HUES64 (cell line): Measurements from ENCODE around the gene INTS11.

Source experiments
- H3K27ac ChIP-seq: 2 replicates; pipeline ENCODE4 v1.7.0; 2013; ENCODE audit warnings: low read depth, low read length, inconsistent platforms
- H3K27me3 ChIP-seq: 2 replicates; pipeline ENCODE4 v1.6.1; 2013; ENCODE audit warnings: mild to moderate bottlenecking, low read length; ENCODE audit not compliant: insufficient read depth
- H3K36me3 ChIP-seq: 2 replicates; pipeline ENCODE4 v1.6.1; 2013; ENCODE audit warnings: mild to moderate bottlenecking, low read length; ENCODE audit not compliant: insufficient read depth
- H3K4me1 ChIP-seq: 2 replicates; pipeline ENCODE4 v1.6.1; 2013; ENCODE audit warnings: mild to moderate bottlenecking, low read length, moderate library complexity; ENCODE audit not compliant: insufficient read depth
- H3K4me3 ChIP-seq: 2 replicates; pipeline ENCODE4 v1.5.1; 2013; ENCODE audit warnings: mild to moderate bottlenecking, low read length, moderate library complexity
- H3K9ac ChIP-seq: 2 replicates; pipeline ENCODE4 v1.6.1; 2013; ENCODE audit warnings: mild to moderate bottlenecking, low read depth, low read length
- H3K9me3 ChIP-seq: 2 replicates; pipeline ENCODE4 v1.6.1; 2013; ENCODE audit warnings: low read depth, low read length; ENCODE audit not compliant: insufficient read depth
- WGBS: fragments of 150-250, 120-280 bp; methylation state at CpG from one replicate; pipeline ENCODE4 v1.1.7; 2013; ENCODE audit warnings: missing lambda C conversion rate; 5-methylcytosine and 5-hydroxymethylcytosine counted together

Gene INTS11

GRCh38 chr1:1365875-1366698, 41.6 kb upstream of the INTS11 start:
- Histone ChIP-seq H3K9ac (no peak overlapping the region), H3K4me3 (no peak overlapping the region), H3K36me3 (no peaks in the 10 kb centered on the region), H3K27ac (no peak overlapping the region), H3K9me3 (peaks cover 18% of the 10 kb centered on the region), H3K27me3 (no peaks in the 10 kb centered on the region), H3K4me1 (peaks cover 9% of the 10 kb centered on the region; the same call in 1 of the 2 replicates)
- WGBS = 81% methylated on average over 10 of the region's 10 CpGs

DNA sequence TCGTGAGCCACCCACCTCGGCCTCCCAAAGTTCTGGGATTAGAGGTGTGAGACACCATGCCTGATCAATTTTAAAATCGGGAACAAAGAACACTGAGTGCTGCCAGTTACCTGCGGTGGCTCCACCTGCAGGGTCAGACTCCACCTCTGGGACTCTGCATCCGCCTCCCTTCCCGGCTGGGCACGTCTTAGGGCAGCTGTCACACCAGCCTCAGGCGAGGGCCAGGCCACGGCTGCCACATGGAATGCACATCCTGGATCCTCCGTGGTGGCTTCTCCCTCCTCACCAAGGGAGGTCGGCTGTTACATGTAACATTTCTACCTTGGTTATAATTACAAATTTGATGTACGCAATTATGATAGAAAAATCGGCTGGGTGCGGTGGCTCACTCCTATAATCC, 39.8 kb upstream of the INTS11 start:
- no peak overlapping the region for H3K9ac ChIP-seq
- H3K36me3 ChIP-seq = no peaks in the 10 kb centered on the region
- peaks cover 18% of the 10 kb centered on the region for H3K9me3 ChIP-seq
- no peak overlapping the region for H3K4me3 ChIP-seq
- H3K4me1 ChIP-seq = peaks cover 22% of the 10 kb centered on the region
- WGBS = 82% methylated on average over 13 of the region's 14 CpGs
- no peak overlapping the region for H3K27ac ChIP-seq
- H3K27me3 ChIP-seq = no peaks in the 10 kb centered on the region

GRCh38 chr1:1361982-1362423, 37.5 kb upstream of the INTS11 start:
- H3K9ac ChIP-seq = 0 out of 2 replicates have a peak overlapping the region, but pooled peaks have one; percentile 13
- no peak overlapping the region for H3K4me3 ChIP-seq
- H3K27ac ChIP-seq = peak overlapping the region; percentile 1; the same call in 1 of the 2 replicates
- no peaks in the 10 kb centered on the region for H3K27me3 ChIP-seq
- H3K4me1 ChIP-seq = peaks cover 35% of the 10 kb centered on the region
- WGBS = 34% methylated on average over 13 of the region's 13 CpGs
- H3K36me3 ChIP-seq = no peaks in the 10 kb centered on the region
- H3K9me3 ChIP-seq = peaks cover 14% of the 10 kb centered on the region

DNA sequence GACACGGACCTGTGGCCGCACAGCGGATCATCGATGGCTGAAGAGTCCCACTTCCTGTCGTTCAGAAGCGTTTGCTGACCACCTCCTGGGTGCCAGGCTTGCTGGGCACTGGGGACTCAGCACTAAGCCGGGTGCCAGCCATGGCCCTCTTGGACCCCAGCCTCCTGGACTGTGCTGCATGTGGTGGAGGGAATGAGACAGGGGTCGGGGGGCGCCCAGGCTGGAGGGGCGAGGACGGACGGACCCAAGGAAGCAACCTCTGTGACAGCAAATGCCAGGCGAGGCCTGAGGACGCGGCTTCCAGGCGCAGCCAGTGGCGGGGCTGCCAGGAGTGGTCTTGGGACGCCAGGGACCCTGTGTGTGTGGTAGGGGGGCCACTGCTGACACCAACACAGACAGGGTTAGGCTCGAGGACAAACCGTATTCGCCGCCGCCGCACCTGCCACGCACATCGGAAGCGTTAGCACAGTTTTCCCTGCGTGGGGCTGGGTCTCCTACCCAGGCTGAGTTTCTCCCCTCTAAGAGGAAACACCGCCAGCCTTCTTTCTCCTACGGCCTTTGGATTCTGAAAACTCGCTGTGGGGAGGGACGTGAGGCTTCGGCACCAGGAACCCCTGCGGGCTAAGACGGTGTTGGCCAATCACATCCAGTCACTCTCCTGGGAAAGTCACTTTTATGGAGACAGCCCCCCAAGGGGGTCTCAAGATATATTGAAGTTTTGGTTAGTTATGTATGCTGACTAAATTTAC, 36.9 kb upstream of the INTS11 start:
- 77% methylated on average over 34 of the region's 35 CpGs for WGBS
- no peak overlapping the region for H3K4me3 ChIP-seq
- no peaks in the 10 kb centered on the region for H3K36me3 ChIP-seq
- peak overlapping the region; percentile 19; the same call in 1 of the 2 replicates for H3K9ac ChIP-seq
- H3K27me3 ChIP-seq = no peaks in the 10 kb centered on the region
- H3K9me3 ChIP-seq = peaks cover 8% of the 10 kb centered on the region
- H3K4me1 ChIP-seq = peaks cover 35% of the 10 kb centered on the region
- no peak overlapping the region; the same call in 1 of the 2 replicates for H3K27ac ChIP-seq

GRCh38 chr1:1360506-1361169, 36.2 kb upstream of the INTS11 start:
- Histone ChIP-seq H3K27ac (no peak overlapping the region), H3K27me3 (no peaks in the 10 kb centered on the region), H3K4me3 (no peak overlapping the region), H3K9ac (peak overlapping the region; percentile 19; the same call in 1 of the 2 replicates), H3K9me3 (no peaks in the 10 kb centered on the region), H3K36me3 (no peaks in the 10 kb centered on the region), H3K4me1 (peaks cover 35% of the 10 kb centered on the region)
- 85% methylated on average over 20 of the region's 20 CpGs for WGBS

DNA sequence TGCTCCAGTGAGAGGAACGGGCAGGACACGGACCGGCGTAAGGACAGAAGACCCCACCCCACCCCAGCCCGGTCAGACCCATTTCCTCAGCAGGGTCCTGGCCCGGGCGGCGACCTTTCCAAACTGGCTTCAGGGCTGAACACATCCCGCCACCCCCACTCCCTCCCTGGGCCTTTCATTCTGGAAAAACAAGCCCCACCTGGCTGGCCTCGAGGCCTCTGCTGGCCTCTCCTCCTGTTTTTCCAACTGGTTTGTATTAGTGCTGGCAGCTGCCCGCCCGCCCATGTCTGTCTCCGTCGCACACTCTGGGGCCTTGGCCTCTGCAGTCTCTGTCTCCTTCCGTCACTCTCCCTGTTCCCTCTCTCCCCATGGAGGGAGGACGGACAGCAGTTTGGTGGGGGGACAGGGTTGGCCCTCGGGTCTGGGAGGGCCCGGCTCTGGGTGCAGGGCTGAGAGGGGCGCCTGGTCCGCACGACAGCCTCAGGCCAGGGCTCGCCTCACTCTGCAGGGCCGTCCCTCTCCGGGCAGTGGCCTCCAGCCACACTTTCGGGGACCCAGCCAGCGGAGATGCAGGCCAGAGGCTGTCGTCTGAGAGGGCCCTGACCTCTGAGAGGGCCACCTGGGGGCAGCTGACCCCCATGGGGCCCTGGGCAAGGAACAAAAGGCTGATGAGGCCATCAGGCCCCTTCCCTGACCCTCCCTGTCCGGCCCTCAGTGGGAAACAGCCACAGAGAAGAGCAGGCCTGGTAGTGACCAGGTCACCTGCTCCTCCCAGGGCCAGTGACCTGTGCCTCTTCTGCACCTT, 35.4 kb upstream of the INTS11 start:
- Histone ChIP-seq H3K4me3 (no peak overlapping the region), H3K27ac (peak overlapping the region; percentile 70), H3K4me1 (peaks cover 35% of the 10 kb centered on the region)

GRCh38 chr1:1359308-1359663, 34.8 kb upstream of the INTS11 start:
- Histone ChIP-seq H3K4me1 (peaks cover 35% of the 10 kb centered on the region), H3K9me3 (no peaks in the 10 kb centered on the region), H3K36me3 (no peaks in the 10 kb centered on the region), H3K9ac (no peak overlapping the region), H3K27ac (peak overlapping the region; percentile 88), H3K27me3 (peaks cover 5% of the 10 kb centered on the region; the same call in 1 of the 2 replicates), H3K4me3 (no peak overlapping the region)
- 82% methylated on average over 6 of the region's 6 CpGs for WGBS

More for the DNA sequence above, 35.4 kb upstream of the INTS11 start:
- Histone ChIP-seq H3K36me3 (no peaks in the 10 kb centered on the region), H3K27me3 (peaks cover under 1% of the 10 kb centered on the region; the same call in 1 of the 2 replicates), H3K9me3 (no peaks in the 10 kb centered on the region), H3K9ac (no peak overlapping the region)
- WGBS = 74% methylated on average over 28 of the region's 28 CpGs

GRCh38 chr1:1358433-1359271, 34.2 kb upstream of the INTS11 start, which contains the start of gene MXRA8:
Gene MXRA8 (minus strand): TSS chr1:1358555. CDS start chr1:1358504, 51 bp downstream.
- Histone ChIP-seq H3K4me1 (peaks cover 35% of the 10 kb centered on the region), H3K4me3 (peak within 1 kb of the TSS; percentile 57), H3K9ac (peak within 1 kb of the TSS; percentile 78), H3K27me3 (peaks cover 5% of the 10 kb centered on the region; the same call in 1 of the 2 replicates), H3K27ac (peak within 1 kb of the TSS; percentile 88), H3K36me3 (no peaks in the 10 kb centered on the region), H3K9me3 (no peaks in the 10 kb centered on the region)
- WGBS = 29% methylated on average over 29 of the region's 29 CpGs

- H3K4me1 ChIP-seq = peaks cover 35% of the 10 kb centered on the region
- 19% methylated on average over 17 of the region's 18 CpGs for WGBS
- H3K4me3 ChIP-seq = peak overlapping the region; percentile 57
- peak overlapping the region; percentile 78 for H3K9ac ChIP-seq
- peak overlapping the region; percentile 88 for H3K27ac ChIP-seq
- no peaks in the 10 kb centered on the region for H3K36me3 ChIP-seq
- H3K9me3 ChIP-seq = no peaks in the 10 kb centered on the region
- H3K27me3 ChIP-seq = peaks cover 5% of the 10 kb centered on the region; the same call in 1 of the 2 replicates
Measured at GRCh38 chr1:1357871-1358432, 33.5 kb upstream of the INTS11 start.
